GM18520 (cell line): ENCODE results near the gene PRPH2.
"Not testable (repeated sequence)": the region's sequence is repeated elsewhere in the genome, so short reads cannot be mapped to it uniquely, and the experiment has no call there.

ENCODE experiments used
- ATAC-seq: cut with Tn5 transposase; IDR thresholded peaks from one replicate; pipeline ENCODE4 v1.9.1; 2021; ENCODE audit not compliant: unreplicated experiment

PRPH2 gene

DNA sequence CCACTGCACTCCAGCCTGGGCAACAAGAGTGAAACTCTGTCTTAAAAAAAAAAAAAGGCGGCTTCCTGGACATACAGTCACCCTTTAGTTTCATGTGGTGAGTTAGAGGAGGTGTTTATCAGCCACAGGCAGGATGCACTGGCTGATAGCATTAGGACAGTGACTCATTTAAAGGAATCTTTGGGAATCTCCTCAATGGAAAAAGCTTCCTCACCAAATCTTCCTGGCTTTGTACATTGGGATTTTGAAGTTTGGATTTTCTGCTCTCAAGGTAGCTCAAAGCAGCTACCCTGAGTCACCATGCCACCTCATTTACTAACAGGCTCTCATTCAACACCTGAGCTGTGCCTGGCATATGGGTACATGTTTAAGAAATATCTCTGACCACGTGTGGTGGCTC is 20.2 kb downstream of the PRPH2 start:
- ATAC-seq = no peak

DNA sequence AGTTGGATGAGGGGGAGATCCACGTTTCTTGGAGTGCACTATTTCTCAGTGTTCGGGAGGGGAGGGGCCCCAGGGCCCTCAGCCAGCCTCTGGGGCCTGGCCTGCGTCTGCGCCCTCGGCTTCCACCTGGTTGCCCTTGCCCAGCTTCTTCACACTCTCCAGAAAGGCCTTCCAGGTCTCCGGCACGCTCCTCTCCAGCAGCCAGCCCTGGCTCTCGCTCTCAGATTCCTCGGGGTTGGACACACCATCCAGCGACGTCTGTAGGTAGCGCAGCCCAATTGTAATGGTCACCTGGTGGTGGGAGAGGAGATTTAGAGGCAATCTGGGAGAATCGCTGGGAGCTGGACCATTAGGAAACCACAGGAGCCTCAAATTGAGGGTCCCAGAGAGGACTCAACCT is 24.2 kb downstream of the PRPH2 start:
- no peak for ATAC-seq

DNA sequence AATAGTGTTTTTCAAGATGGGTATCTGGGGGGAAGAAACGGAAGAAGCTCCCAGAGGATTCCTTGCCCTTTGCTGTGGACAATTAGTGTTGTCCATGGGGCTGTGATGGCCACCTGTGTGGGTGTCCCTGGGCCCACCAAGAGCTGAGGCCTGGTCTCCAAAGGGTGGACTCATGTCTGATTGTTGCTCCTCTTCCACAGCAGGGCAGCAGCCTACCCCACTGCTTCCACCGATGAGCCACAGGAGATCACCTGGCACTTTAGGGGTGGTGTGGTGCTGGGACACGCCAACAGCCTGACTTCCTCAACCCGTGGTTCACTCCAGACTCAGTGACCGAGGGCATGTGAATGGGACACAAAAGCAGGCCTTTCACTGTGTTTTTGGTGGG is 25.1 kb downstream of the PRPH2 start:
- no peak for ATAC-seq

- ATAC-seq = no peak
Measured at GRCh38 chr6:42696526-42697267, 25.7 kb downstream of the PRPH2 start.

GRCh38 chr6:42694586-42694985 is 27.8 kb downstream of the PRPH2 start:
- ATAC-seq = no peak

GRCh38 chr6:42693725-42694323 is 28.6 kb downstream of the PRPH2 start:
- ATAC-seq = no peak

DNA sequence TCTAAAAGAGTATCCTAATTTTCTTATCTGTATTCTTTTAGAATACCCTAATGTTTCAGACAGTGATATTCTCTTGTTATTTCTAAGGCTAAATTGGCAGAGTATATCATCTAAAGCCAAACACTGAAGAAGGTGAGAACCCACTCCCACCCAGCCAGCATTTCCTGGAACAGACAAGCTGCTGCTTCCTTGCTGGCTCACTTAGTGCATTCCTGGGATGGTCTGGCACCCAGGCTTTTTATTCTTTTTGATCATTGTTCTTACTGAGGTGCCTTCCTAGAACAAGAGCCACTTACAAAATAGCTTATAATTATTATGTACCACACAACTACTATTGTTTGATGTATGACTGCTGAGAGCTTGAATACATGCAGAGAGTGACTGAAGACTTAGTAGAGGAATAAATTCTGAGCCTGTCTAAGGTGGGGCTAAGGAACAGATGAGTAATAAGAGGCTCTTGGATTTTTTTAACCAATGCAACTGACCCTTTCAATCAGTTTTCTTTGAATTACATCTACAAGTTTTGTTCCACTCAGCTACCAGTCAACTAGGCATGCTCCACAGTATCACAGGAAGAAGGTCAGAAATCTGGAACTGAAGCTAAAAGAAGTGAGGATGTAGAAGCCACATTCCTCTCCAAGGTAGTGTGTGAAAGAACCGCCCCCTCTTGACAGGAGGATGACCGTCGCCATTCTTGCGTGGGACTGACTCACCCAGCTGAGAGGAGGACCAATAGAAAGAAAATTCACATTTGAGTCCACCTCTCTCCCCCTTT is 30.1 kb downstream of the PRPH2 start:
- no peak for ATAC-seq

GRCh38 chr6:42690872-42691271 is 31.5 kb downstream of the PRPH2 start:
- no peak for ATAC-seq

GRCh38 chr6:42690151-42690702 is 32.2 kb downstream of the PRPH2 start:
- ATAC-seq = no peak

DNA sequence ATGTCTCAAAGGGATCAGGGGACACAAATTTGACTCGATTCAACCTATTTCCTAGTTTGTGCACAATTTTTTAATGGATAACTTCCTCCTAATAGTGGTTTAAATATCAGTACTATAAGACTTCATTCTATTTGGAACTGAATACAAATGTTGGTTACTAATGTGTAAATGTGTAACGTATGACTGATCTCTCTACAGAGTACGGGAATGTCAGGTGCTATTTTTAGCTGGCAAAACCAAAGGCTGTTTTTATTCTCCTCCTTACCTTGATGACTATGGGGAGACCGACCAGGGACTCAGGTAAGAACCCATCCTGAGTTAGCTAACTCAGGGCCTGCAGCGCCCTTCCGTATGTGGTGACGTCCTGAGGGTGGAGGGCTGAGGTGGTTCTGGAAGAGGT is 33.0 kb downstream of the PRPH2 start:
- no peak for ATAC-seq

- no peak for ATAC-seq
Measured at GRCh38 chr6:42688281-42688680, 34.1 kb downstream of the PRPH2 start.

GRCh38 chr6:42679358-42679757 is 43.0 kb downstream of the PRPH2 start:
- no peak for ATAC-seq

DNA sequence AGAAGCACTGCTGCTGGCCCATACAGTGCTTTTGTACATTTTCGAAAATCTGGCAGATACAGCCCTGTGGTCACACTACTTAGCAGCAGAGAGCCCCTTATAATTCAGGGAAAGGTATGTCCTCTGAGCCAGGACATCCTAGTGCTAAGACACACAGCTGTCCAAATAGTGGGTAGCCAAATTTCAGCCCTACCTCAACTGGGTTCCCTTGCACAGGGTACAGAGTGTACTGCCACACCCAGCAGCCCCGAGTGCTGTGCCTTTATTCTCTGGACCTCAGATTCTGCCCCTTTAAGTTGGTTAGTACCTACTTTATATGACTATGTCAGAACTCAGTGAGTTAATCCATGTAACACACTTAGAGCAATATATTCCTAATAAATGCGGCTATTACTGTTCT is 47.6 kb downstream of the PRPH2 start:
- no peak for ATAC-seq

DNA sequence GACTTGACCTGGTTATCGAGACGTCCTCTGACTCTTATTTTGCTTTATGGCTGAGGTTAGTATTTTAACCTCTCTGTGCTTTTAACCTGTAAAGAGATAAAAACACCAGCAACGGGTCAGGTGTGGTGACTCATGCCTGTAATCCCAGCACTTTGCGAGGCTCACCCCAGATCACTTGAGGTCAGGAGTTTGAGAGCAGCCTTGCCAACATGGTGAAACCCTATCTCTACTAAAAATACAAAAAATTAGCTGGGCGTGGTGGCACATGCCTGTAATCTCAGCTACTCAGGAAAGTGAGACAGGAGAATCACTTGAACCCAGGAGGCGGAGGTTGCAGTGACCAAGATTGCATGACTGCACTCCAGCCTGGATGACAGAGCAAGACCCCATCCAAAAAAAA is 48.0 kb downstream of the PRPH2 start:
- ATAC-seq = not testable (repeated sequence)

GRCh38 chr6:42664718-42665117 is 57.7 kb downstream of the PRPH2 start:
- ATAC-seq = no peak

- no peak for ATAC-seq
Measured at GRCh38 chr6:42661540-42662153, 60.8 kb downstream of the PRPH2 start.

DNA sequence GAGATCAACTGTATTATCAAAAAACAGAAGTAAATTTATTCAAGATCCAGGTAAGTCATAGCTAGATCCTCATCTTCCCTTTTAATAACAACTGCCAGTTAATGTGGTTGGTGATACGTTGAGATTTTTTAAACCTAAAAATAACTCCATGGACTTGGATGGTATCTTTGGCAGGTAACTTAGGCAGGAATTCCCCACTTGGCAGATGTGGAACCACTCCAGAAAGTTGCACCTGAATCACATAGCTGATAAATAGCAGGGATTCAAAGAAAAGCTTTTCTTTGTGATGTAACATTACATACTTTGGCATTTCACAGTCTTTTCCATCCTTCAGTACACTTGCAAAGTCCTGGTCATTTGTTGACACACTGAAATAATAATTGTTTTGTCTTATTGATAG is 62.6 kb downstream of the PRPH2 start:
- no peak for ATAC-seq

GRCh38 chr6:42653851-42654250 is 68.5 kb downstream of the PRPH2 start:
- no peak for ATAC-seq

DNA sequence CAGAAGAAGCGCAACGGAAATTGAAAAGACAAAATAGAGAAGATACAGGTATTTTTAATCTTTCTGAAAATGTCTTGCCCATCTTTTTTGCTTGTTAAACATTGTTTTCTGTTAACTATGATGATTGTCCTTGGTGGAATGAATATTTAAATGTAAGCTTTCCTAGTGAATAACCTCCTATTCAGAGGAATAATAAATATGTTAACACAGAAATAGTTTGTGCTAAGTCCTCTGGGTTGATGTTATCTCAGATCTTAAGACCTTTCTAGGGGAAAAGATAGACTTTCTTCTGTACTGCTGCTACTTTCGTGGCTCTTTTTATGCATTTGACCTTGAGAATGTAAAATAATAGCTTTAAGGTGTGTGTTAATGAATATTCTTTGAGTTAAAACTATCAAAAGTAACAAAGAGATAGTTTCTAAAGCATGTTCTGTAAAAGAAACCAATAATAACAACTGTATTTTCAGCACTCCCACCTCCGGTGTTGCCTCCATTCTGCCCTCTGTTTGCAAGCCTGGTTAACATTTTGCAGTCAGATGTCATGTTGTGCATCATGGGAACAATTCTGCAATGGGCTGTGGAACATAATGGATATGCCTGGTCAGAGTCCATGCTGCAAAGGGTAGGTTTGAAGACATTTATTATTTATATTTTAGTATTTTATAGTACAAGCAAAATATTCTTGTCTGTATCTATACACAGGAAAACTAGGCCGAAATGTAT is 70.2 kb downstream of the PRPH2 start:
- ATAC-seq = no peak
